OCI-LY3 (cell line): ENCODE measurements around the gene CNNM2.

ENCODE experiments used
- H2AFZ ChIP-seq: fragments of 200-600, 300-600 bp; shearing (Covaris generic); 2 replicates; pipeline ENCODE4 v1.6.0; 2014; ENCODE audit warnings: antibody characterized with exemption, low read depth, low read length
- H3K27ac ChIP-seq: fragments of 200-600, 300-600 bp; sonication (generic); 2 replicates; pipeline ENCODE4 v1.5.1; 2014; ENCODE audit warnings: mild to moderate bottlenecking, low read length, moderate library complexity, mixed read lengths
- H3K27me3 ChIP-seq: fragments of 200-600, 300-600 bp; sonication (generic); 2 replicates; pipeline ENCODE4 v1.6.1; 2014; ENCODE audit warnings: low read depth, low read length, mixed read lengths
- H3K36me3 ChIP-seq: fragments of 200-600, 300-600 bp; sonication (generic); replicated peaks from 2 replicates; pipeline ENCODE3; 2014; ENCODE audit warnings: low read depth, low read length, mixed read lengths
- H3K4me1 ChIP-seq: fragments of 300-600, 200-600 bp; sonication (generic); 2 replicates; pipeline ENCODE4 v1.6.1; 2014; ENCODE audit warnings: low read length, mixed read lengths
- H3K4me2 ChIP-seq: fragments of 200-600, 300-600 bp; sonication (generic); 2 replicates; pipeline ENCODE4 v1.6.1; 2014; ENCODE audit warnings: low read length, mixed read lengths
- H3K4me3 ChIP-seq: fragments of 300-600, 200-600 bp; sonication (generic); 2 replicates; pipeline ENCODE4 v1.5.1; 2014; ENCODE audit warnings: antibody characterized with exemption, mild to moderate bottlenecking, low read length, moderate library complexity
- H3K79me2 ChIP-seq: fragments of 300-600, 200-600 bp; shearing (Covaris generic); 2 replicates; pipeline ENCODE4 v1.6.1; 2014; ENCODE audit warnings: mild to moderate bottlenecking, low read length, mixed read lengths
- H3K9ac ChIP-seq: fragments of 300-600, 200-600 bp; shearing (Covaris generic); 2 replicates; pipeline ENCODE4 v1.6.0; 2014; ENCODE audit warnings: mild to moderate bottlenecking, low read length, moderate library complexity
- H3K9me3 ChIP-seq: fragments of 200-600, 300-600 bp; shearing (Covaris generic); 2 replicates; pipeline ENCODE4 v1.6.1; 2014; ENCODE audit warnings: low read length, mixed read lengths; ENCODE audit not compliant: insufficient read depth
- H4K20me1 ChIP-seq: fragments of 200-600, 300-600 bp; sonication (generic); 2 replicates; pipeline ENCODE4 v1.6.1; 2016; ENCODE audit warnings: low read length, mixed read lengths; ENCODE audit not compliant: insufficient read depth
- CTCF ChIP-seq: fragments of 200-600, 300-600 bp; sonication (generic); IDR thresholded peaks from 2 replicates; pipeline ENCODE4 v1.5.1; 2014; ENCODE audit warnings: antibody characterized with exemption, low read length, low read depth
- EZH2phosphoT487 ChIP-seq: fragments of 200-600 bp; shearing (Covaris generic); IDR thresholded peaks from 2 replicates; pipeline ENCODE4 v1.6.1; 2018; ENCODE audit warnings: antibody characterized with exemption, mixed run types, low read depth

The CNNM2 gene

GRCh38 chr10:102985811-102986210, 67.7 kb downstream of the CNNM2 start:
- H3K27me3 ChIP-seq, result no peaks in the 10 kb centered on the region
- TF ChIP-seq CTCF (no peak), EZH2phosphoT487 (no peak)

GRCh38 chr10:102988404-102989314, 70.6 kb downstream of the CNNM2 start:
- Histone ChIP-seq H4K20me1 (no peaks in the 10 kb centered on the region), H3K79me2 (no peaks in the 10 kb centered on the region), H3K27ac (no peak overlapping the region), H3K9ac (no peak overlapping the region), H2AFZ (no peak overlapping the region), H3K4me3 (no peak overlapping the region), H3K4me1 (no peaks in the 10 kb centered on the region), H3K27me3 (no peaks in the 10 kb centered on the region), H3K4me2 (no peak overlapping the region), H3K36me3 (no peaks in the 10 kb centered on the region), H3K9me3 (no peaks in the 10 kb centered on the region)
- no peak for TF ChIP-seq CTCF
- no peak for TF ChIP-seq EZH2phosphoT487

More at GRCh38 chr10:102985811-102986210, 67.7 kb downstream of the CNNM2 start:
- H3K27ac ChIP-seq, result no peak overlapping the region
- H3K4me3 ChIP-seq, result no peak overlapping the region
- no peak overlapping the region for H2AFZ ChIP-seq
- H3K4me1 ChIP-seq, result no peaks in the 10 kb centered on the region
- H3K9ac ChIP-seq, result no peak overlapping the region
- no peaks in the 10 kb centered on the region for H4K20me1 ChIP-seq
- no peaks in the 10 kb centered on the region for H3K36me3 ChIP-seq
- H3K9me3 ChIP-seq, result no peaks in the 10 kb centered on the region
- H3K4me2 ChIP-seq, result no peak overlapping the region
- H3K79me2 ChIP-seq, result no peaks in the 10 kb centered on the region

- no peaks in the 10 kb centered on the region; the same call in 1 of the 2 replicates for H3K4me1 ChIP-seq
- no peaks in the 10 kb centered on the region for H4K20me1 ChIP-seq
- TF ChIP-seq CTCF, result no peak
- TF ChIP-seq EZH2phosphoT487, result no peak
- H3K4me2 ChIP-seq, result no peak overlapping the region
- no peaks in the 10 kb centered on the region for H3K9me3 ChIP-seq
- H3K9ac ChIP-seq, result no peak overlapping the region
- H3K27me3 ChIP-seq, result no peaks in the 10 kb centered on the region
- no peaks in the 10 kb centered on the region for H3K79me2 ChIP-seq
- H2AFZ ChIP-seq, result no peak overlapping the region
- H3K27ac ChIP-seq, result no peak overlapping the region
- H3K4me3 ChIP-seq, result no peak overlapping the region
- no peaks in the 10 kb centered on the region for H3K36me3 ChIP-seq
Measured at GRCh38 chr10:102994531-102995295, 76.6 kb downstream of the CNNM2 start.

GRCh38 chr10:102996876-102997275, 78.8 kb downstream of the CNNM2 start:
- Histone ChIP-seq H3K9me3 (no peaks in the 10 kb centered on the region), H3K27ac (no peak overlapping the region), H3K36me3 (no peaks in the 10 kb centered on the region), H4K20me1 (no peaks in the 10 kb centered on the region), H2AFZ (no peak overlapping the region), H3K27me3 (no peaks in the 10 kb centered on the region), H3K4me2 (no peak overlapping the region), H3K4me3 (no peak overlapping the region), H3K4me1 (no peaks in the 10 kb centered on the region; the same call in 1 of the 2 replicates), H3K79me2 (no peaks in the 10 kb centered on the region), H3K9ac (no peak overlapping the region)
- TF ChIP-seq CTCF (no peak), EZH2phosphoT487 (no peak)
